Measurements from ENCODE around the gene B9D2.
"Not testable (repeated sequence)": the region's sequence is repeated elsewhere in the genome, so short reads cannot be mapped to it uniquely, and the experiment has no call there.

B9D2 gene

DNA sequence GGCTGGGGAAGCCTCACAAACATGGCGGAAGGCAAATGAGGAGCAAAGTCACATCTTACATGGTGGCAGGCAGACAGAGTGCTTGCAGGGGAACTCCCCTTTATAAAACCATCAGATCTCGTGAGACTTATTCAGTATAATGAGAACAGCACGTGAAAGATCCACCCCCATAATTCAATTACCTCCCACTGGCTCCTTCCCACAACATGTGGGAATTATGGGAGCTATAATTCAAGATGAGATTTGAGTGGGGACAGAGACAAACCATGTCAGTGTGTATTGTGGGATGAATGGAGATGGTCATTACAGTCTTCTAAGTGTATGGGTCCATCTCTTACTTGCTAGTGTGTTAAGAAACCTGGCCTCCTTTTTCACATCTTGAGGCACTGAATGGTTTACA lies 38.1 kb upstream of the B9D2 start:
- TF ChIP-seq POLR2AphosphoS5 (IDR thresholded peaks at IDR 0.05; ENCODE audit: low read depth, low read length): no peak
- TF ChIP-seq TAF1 (IDR thresholded peaks at IDR 0.05; ENCODE audit: borderline replicate concordance, low read depth, low read length): no peak
- TF ChIP-seq POLR2A (IDR thresholded peaks at IDR 0.05; ENCODE audit: low read depth, low read length): no peak
- FAIRE-seq (no peak), DNase-seq (ENCODE audit: insufficient read length) (no peak)

DNA sequence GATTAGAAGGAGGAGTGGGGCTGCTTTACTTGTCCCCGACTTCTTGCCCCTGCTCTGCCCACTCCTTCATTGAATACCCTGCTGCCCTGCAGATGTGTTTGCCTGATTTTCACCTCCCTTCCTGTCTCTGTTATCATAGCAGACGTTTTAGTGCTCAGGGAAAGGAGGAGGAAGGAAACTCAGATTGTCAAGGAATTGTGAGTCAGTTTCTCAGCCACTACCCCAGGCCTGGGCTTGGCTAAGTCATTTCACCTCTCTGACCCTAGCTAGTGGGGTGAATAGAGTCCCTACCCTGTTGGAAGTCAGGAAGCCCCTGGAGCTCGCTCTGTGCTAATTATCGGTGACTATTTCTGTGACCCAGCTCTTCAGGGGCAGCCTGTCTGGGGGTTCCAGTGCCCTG lies 37.5 kb upstream of the B9D2 start:
- TF ChIP-seq POLR2A (IDR thresholded peaks at IDR 0.05; ENCODE audit: low read depth, low read length) (no peak), TAF1 (IDR thresholded peaks at IDR 0.05; ENCODE audit: borderline replicate concordance, low read depth, low read length) (no peak), POLR2AphosphoS5 (IDR thresholded peaks at IDR 0.05; ENCODE audit: low read depth, low read length) (no peak)
- DNase-seq (ENCODE audit: insufficient read length) (no peak), FAIRE-seq (no peak)

DNA sequence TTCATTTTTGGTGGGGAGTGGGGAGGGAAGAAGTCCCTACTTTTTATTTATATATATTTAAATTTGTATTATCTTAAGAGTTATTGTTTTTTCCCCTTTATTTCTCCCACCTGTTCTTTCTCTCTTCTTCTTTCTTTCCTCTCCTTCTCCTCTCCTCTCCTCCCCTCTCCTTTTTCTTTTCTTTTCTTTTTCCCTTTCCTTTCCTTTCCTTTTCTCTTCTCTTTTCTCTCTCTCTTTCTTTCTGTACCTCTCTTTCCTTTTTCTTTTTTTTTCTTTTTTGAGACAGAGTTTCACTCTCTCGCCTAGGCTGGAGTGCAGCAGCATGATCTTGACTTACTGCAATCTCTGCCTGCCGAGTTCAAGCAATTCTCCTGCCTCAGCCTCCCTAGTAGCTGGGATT lies 35.6 kb upstream of the B9D2 start:
- DNase-seq (ENCODE audit: insufficient read length): no peak
- no peak for TF ChIP-seq POLR2AphosphoS5 (IDR thresholded peaks at IDR 0.05; ENCODE audit: low read depth, low read length)
- TF ChIP-seq POLR2A (IDR thresholded peaks at IDR 0.05; ENCODE audit: low read depth, low read length): no peak
- no peak for TF ChIP-seq TAF1 (IDR thresholded peaks at IDR 0.05; ENCODE audit: borderline replicate concordance, low read depth, low read length)
- FAIRE-seq: no peak

DNA sequence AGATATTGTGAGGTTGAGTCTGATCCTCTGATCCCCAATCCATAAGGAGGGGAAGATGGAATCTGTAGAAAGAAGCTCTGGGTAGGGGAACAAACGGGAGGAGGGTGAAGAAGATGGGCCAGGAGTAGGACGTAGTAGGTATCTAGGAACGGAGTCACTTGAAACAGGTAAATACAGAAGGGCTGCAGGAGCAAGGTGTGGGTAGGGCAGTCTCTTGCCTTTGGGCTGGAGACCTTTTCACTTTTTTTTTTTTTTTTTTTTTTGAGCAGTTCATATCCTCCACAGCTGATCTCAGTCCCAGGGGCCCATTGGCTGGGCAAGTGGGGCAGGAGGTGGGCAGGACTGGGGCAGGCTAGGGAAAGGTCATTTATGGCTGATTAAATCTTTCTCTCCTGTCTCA lies 35.1 kb upstream of the B9D2 start:
- FAIRE-seq (no peak), DNase-seq (ENCODE audit: insufficient read length) (no peak)
- no peak for TF ChIP-seq POLR2A (IDR thresholded peaks at IDR 0.05; ENCODE audit: low read depth, low read length)

DNA sequence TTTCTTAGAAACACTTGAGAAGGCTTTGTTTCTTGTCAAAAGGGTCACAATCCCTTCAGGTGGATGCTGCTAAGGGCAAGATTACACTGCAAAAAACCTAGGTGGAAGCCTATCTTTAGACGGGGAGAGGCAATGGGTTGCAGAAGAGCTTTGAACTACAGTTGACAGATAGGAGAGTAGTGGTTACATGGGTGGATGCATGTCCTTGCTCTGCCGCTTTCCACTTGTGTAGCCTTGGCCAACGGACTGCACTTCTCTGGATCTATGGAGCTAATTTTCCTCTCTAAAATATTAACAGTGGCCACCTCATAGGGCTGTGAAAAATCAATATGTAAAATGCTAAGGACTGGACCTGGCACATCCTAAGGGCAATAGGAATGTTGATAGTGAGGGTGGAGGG lies 34.6 kb upstream of the B9D2 start:
- peak; percentile 17 for FAIRE-seq
- TF ChIP-seq POLR2AphosphoS5 (IDR thresholded peaks at IDR 0.05; ENCODE audit: low read depth, low read length): no peak
- TF ChIP-seq TAF1 (IDR thresholded peaks at IDR 0.05; ENCODE audit: borderline replicate concordance, low read depth, low read length): no peak
- TF ChIP-seq POLR2A (IDR thresholded peaks at IDR 0.05; ENCODE audit: low read depth, low read length): no peak
- no peak for DNase-seq (ENCODE audit: insufficient read length)

DNA sequence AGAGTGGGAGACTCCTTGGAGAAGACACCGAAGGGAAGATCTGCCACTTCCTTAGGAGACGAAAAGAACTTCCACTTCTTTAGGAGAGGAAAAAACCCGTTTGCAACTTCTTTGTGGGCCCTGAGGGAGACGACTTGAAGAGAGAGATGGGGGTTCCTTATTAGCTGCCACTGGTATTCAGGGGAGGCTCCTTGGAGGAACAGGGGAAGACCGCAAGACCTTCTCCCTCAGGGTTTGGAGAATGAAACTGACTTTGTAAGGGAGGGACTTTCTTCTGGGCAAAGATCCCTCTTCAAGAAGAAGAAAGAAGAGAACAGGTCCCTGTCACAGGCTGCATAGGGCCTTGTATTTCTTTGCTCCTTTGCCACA lies 34.1 kb upstream of the B9D2 start:
- no peak for DNase-seq (ENCODE audit: insufficient read length)
- TF ChIP-seq POLR2AphosphoS5 (IDR thresholded peaks at IDR 0.05; ENCODE audit: low read depth, low read length) (no peak), TAF1 (IDR thresholded peaks at IDR 0.05; ENCODE audit: borderline replicate concordance, low read depth, low read length) (no peak), POLR2A (IDR thresholded peaks at IDR 0.05; ENCODE audit: low read depth, low read length) (no peak)
- no peak for FAIRE-seq

DNA sequence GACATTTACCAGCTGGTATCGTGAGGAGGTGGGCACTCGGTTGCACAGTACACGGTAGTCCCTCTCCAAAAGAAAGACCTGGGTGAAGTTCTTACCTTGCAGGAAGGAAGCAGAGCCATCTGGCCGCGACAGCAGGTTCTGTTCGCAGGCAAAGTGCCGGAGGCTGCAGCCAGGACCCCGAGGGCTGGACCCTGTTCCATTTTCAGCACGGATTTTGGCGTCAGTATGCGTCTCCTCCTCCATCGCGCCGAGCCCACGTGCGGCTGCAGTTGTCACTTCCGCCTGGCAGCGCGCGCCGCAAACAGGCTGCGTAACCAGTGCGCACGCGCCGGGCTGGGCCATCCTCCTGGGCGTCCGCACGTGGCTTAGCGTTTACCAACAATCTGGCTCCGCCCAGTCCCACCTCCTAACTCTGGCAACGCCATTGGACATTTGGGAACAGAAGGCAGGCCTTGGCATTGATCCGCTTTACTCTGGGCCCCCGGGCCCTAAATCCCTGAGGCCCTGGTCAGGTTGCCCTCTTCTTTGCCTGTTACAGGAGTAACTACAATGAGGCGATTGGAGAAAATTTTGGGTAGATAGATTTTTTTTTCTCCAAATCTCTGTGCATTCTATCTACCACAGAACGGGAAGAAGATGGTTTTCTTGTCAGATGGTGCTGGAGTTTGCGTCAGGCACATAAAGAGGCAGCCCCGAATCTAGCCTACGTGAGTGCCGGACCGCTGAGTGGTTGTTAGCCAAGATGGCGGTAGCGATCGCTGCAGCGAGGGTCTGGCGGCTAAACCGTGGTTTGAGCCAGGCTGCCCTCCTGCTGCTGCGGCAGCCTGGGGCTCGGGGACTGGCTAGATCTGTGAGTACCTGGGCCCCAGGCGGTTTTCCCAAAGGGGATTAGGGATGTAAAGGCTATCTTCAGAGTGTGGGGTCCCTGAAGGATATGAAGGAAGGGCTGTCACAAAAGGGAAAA lies 33.4 kb upstream of the B9D2 start, which contains the start of the genes BCKDHA and EXOSC5:
BCKDHA (plus strand) TSS at position 733 of the 964 bp plus-strand sequence; CDS start at position 743, 10 bp downstream.
EXOSC5 (minus strand) TSS at position 274 of the 964 bp plus-strand sequence; CDS start at position 243, 31 bp downstream.
- peak; percentile 92 for DNase-seq (ENCODE audit: insufficient read length)
- TF ChIP-seq POLR2A (IDR thresholded peaks at IDR 0.05; ENCODE audit: low read depth, low read length) (peak; percentile 64; the same call in 1 of the 2 replicates), POLR2AphosphoS5 (IDR thresholded peaks at IDR 0.05; ENCODE audit: low read depth, low read length) (peak; percentile 67), TAF1 (IDR thresholded peaks at IDR 0.05; ENCODE audit: borderline replicate concordance, low read depth, low read length) (peak; percentile 66)
- peak; percentile 100 for FAIRE-seq

DNA sequence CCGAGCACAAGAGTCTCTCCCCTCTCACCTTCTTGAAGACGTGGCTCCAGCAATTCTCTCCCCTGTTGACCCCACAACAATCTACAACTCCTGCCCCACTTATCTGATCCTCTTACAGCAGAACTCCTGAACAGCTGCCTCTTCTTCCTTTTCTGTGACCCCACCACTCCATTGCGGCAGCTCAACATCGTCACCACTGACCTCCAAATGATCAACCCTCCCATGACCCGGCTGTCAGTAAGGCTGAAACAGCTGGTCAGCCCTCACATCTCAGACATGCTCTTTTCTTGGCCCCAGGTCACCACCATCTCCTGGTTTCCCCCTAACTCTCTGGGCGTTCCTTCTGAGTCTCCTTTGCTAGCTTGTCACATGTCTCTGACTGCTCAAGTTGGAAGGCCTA lies 31.4 kb upstream of the B9D2 start:
- FAIRE-seq: no peak
- DNase-seq (ENCODE audit: insufficient read length): no peak
- peak; percentile 29; the same call in 1 of the 2 replicates for TF ChIP-seq POLR2A (IDR thresholded peaks at IDR 0.05; ENCODE audit: low read depth, low read length)
- no peak for TF ChIP-seq TAF1 (IDR thresholded peaks at IDR 0.05; ENCODE audit: borderline replicate concordance, low read depth, low read length)

DNA sequence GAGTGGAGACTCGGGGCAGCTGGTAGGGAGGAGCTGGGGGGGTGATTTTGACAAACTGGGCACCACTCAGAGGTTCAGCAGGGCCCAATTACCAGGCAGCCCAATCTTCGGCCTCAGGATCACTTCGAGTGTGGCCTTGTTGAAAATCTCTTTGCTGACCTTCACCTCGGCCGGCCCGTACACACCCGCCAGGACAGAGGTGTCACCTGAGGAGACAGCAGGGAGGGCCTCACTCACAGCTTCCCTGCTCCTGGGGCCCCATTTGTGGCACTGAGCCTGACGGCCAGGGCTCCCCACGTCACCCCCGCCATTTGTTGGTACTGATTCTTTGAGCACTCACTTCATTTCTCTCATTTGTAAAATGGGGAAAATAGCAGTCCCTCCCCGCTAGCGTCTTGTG lies 28.8 kb upstream of the B9D2 start:
- DNase-seq (ENCODE audit: insufficient read length) (no peak), FAIRE-seq (no peak)
- TF ChIP-seq POLR2AphosphoS5 (IDR thresholded peaks at IDR 0.05; ENCODE audit: low read depth, low read length): no peak
- TF ChIP-seq POLR2A (IDR thresholded peaks at IDR 0.05; ENCODE audit: low read depth, low read length): no peak
- TF ChIP-seq TAF1 (IDR thresholded peaks at IDR 0.05; ENCODE audit: borderline replicate concordance, low read depth, low read length): no peak

DNA sequence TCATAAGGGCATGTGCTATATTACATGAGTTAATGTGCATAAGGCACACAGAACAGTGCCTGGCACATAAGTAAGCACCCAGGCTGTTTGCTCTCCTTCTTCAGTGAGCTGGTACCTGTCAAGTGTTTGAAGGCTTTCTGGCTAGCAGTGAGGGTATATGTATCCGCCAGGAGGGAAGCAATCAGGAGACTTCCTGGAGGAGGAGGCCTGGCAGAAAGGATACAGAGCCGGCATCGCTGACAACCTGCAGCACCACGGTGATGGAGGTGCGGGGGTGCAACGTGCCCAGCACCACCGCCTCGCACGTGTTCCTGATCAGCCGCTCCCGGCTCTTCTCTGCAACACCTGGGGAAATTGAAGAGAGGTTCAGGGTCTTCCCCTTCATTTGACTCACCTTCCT lies 27.7 kb upstream of the B9D2 start:
- no peak for FAIRE-seq
- DNase-seq (ENCODE audit: insufficient read length): no peak
- no peak for TF ChIP-seq POLR2AphosphoS5 (IDR thresholded peaks at IDR 0.05; ENCODE audit: low read depth, low read length)
- TF ChIP-seq TAF1 (IDR thresholded peaks at IDR 0.05; ENCODE audit: borderline replicate concordance, low read depth, low read length): no peak
- no peak for TF ChIP-seq POLR2A (IDR thresholded peaks at IDR 0.05; ENCODE audit: low read depth, low read length)

DNA sequence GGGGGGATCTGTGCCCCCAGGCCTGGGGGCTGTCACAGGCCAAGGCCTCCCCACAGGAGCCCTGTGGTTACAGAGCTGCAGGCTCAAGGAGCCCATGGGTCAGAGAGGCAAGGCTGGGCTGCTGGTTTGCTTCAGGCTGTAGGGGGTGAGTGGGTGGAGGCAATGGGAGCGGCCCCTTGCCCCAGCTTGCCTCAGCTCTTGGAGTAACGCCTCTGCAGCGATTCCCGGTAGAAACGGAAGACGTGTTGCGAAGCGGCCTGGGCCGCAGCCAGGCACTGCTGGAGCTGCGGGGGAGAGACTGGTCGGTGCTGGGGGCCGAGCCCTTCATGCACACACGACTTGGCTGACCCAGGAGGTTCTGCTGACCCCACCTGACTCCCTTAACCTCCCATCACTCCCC lies 22.5 kb upstream of the B9D2 start:
- DNase-seq (ENCODE audit: insufficient read length) (no peak), FAIRE-seq (no peak)
- TF ChIP-seq POLR2AphosphoS5 (IDR thresholded peaks at IDR 0.05; ENCODE audit: low read depth, low read length): no peak
- TF ChIP-seq POLR2A (IDR thresholded peaks at IDR 0.05; ENCODE audit: low read depth, low read length): no peak

DNA sequence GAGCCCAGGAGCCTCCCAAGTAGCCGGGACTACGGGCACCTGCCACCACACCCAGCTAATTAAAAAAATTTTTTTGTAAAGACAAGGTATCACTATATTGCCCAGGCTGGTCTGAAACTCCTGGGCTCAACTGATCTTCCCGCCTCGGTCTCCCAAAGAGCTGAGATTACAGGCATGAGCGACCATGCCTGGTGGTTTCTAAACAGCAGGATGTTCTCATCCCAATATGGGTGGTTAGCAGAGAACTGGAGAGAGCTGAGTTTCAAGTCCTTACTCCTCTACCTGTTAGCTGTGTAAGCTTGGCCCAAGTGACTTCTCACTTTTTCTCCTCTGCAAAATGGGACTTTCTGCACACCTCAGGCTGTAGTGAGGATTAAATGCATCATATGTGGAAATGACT lies 20.4 kb upstream of the B9D2 start:
- TF ChIP-seq POLR2AphosphoS5 (IDR thresholded peaks at IDR 0.05; ENCODE audit: low read depth, low read length) (no peak), TAF1 (IDR thresholded peaks at IDR 0.05; ENCODE audit: borderline replicate concordance, low read depth, low read length) (no peak), POLR2A (IDR thresholded peaks at IDR 0.05; ENCODE audit: low read depth, low read length) (no peak)
- FAIRE-seq (no peak), DNase-seq (ENCODE audit: insufficient read length) (no peak)

DNA sequence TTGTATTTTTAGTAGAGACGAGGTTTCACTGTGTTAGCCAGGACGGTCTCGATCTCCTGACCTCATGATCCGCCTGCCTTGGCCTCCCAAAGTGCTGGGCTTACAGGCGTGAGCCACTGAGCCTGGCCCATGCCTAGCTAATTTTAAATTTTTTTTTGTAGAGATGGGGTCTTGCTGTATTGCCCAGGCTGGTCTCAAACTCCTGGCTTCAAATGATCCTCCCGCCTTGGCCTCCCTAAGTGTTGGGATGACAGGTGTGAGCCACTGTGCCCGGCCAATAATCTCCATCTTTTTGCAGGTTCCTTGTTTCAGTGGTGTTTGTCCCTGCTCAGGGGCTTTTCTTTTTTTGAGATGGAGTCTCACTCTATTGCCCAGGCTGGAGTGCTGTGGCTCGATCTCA lies 17.6 kb upstream of the B9D2 start:
- FAIRE-seq; DNase-seq (ENCODE audit: insufficient read length): not testable (repeated sequence)
